Prostate gland (tissue), 2 donors: ENCODE data around the gene SUMF2. TPM values are rescaled to one million over a fixed set of nuclear protein-coding genes. Genes with fewer than 3 reads are reported as not detected.

ENCODE experiments used
- DNase-seq: peaks from one replicate; pipeline ENCODE4 v3.0.0-alpha.2; 2019; ENCODE audit warnings: low spot score
- H3K27ac ChIP-seq, 2 donors: fragments of 200-600 bp; sonication (generic); 2 replicates each; pipeline ENCODE4 v1.5.1; 2017 to 2019
- H3K27me3 ChIP-seq: fragments of 200-600 bp; sonication (generic); replicated peaks from 2 replicates; pipeline ENCODE4 v1.5.1; 2019; ENCODE audit not compliant: insufficient read depth
- H3K36me3 ChIP-seq, 2 donors: fragments of 200-600 bp; sonication (generic); 1 replicate in 1 of 2; 2 replicates in 1 of 2; pipeline versions ENCODE4 v1.5.1 to v1.8.1; 2017 to 2019
- H3K4me1 ChIP-seq: fragments of 200-600 bp; sonication (generic); replicated peaks from 2 replicates; pipeline ENCODE4 v1.5.1; 2019
- H3K4me3 ChIP-seq, 2 donors: fragments of 200-600 bp; sonication (generic); 2 replicates each; pipeline ENCODE4 v1.5.1; 2017 to 2019
- H3K9me3 ChIP-seq: fragments of 200-600 bp; sonication (generic); 2 replicates; pipeline ENCODE4 v1.5.1; 2017
- POLR2A ChIP-seq: fragments of 450-650 bp; IDR thresholded peaks from one replicate; pipeline ENCODE4 v1.6.1; 2016; ENCODE audit warnings: antibody characterized with exemption, mild to moderate bottlenecking
- POLR2AphosphoS5 ChIP-seq: sonication (generic); formaldehyde crosslinking; IDR thresholded peaks from one replicate; pipeline ENCODE4 v1.6.1; 2017; ENCODE audit warnings: antibody characterized with exemption
- WGBS: methylation state at CpG from one replicate; pipeline ENCODE4 v1.1.5; 2018; 5-methylcytosine and 5-hydroxymethylcytosine counted together
- intact Hi-C: fragments of 100-400 bp; cut with DNase I; formaldehyde crosslinking; loops from one replicate; pipeline ENCODE4 v1.14.2; 2022
- small RNA-seq, 2 donors: library from RNA; depleted of rRNA; stranded (forward); fragments of <200 nt; gene quantifications; one replicate each; pipeline ENCODE3, GENCODE V24; 2016
- total RNA-seq, 2 donors: library from RNA; depleted of rRNA; stranded (reverse); fragments of >200 nt; gene quantifications; one replicate each; pipeline ENCODE4 v1.1.0, GENCODE V29; 2016
- TF ChIP-seq, protein P1 (sequence below), 4 experiments: fragments of 200-600 bp in 2 of 4; fragments of 450-650 bp in 2 of 4; sonication (generic) in 2 of 4; IDR thresholded peaks; 1 replicate in 3 of 4; 2 replicates in 1 of 4; pipeline ENCODE4 v1.5.1; 2016 to 2019; ENCODE audit warnings: antibody characterized with exemption in 4 of 4, mild to moderate bottlenecking in 2 of 4, moderate library complexity in 2 of 4

The SUMF2 gene
- total RNA-seq, 2 donors from 2014 or later = 152 to 210 TPM

DNA sequence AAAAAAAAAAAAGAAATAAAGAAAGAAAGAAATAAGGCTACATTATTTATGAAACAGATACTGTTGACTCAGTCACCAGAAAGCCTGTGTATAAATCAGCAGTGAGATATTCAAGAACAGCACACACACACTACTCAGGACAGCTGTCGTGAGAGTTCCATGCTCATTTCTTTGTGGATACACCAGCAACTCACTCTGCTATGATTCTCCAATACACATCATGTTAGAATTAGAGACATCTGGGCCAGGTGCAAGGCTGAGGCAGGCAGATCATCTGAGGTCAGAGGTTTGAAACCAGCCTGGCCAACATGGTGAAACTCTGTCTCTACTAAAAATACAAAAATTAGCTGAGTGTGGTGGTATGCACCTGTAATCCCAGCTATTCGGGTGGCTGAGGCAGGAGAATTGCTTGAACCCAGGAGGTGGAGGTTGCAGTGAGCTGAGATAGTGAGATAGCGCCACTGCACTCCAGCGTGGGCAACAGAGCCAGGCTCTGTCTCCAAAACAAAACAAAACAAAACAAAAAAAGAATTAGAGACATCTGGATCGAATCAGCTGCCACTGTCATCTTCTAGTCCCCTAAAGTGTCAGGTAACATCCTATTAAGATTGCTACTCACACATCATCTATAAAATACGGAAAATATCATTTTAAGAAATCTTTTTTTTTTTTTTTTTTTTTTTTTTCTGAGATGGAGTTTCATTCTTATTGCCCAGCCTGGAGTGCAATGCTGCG is 63.3 kb downstream of the SUMF2 start:
- WGBS = 69% methylated on average over 7 of the region's 7 CpGs
- intact Hi-C loops = no loop called here
- Histone ChIP-seq H3K36me3 (no peaks in the 10 kb centered on the region), H3K27me3 (no peaks in the 10 kb centered on the region), H3K27ac (no peak overlapping the region), H3K9me3 (no peaks in the 10 kb centered on the region), H3K4me1 (no peaks in the 10 kb centered on the region), H3K4me3 (no peak overlapping the region)
- no peak for DNase-seq
- TF ChIP-seq POLR2AphosphoS5 (no peak), POLR2A (no peak)
- TF ChIP-seq, protein P1, sequence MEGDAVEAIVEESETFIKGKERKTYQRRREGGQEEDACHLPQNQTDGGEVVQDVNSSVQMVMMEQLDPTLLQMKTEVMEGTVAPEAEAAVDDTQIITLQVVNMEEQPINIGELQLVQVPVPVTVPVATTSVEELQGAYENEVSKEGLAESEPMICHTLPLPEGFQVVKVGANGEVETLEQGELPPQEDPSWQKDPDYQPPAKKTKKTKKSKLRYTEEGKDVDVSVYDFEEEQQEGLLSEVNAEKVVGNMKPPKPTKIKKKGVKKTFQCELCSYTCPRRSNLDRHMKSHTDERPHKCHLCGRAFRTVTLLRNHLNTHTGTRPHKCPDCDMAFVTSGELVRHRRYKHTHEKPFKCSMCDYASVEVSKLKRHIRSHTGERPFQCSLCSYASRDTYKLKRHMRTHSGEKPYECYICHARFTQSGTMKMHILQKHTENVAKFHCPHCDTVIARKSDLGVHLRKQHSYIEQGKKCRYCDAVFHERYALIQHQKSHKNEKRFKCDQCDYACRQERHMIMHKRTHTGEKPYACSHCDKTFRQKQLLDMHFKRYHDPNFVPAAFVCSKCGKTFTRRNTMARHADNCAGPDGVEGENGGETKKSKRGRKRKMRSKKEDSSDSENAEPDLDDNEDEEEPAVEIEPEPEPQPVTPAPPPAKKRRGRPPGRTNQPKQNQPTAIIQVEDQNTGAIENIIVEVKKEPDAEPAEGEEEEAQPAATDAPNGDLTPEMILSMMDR (IDR thresholded peaks at IDR 0.05) = no peak

Small RNA genes lying within 50 kb of the gene (small RNA-seq; reads per million reads assigned to genes)
- 0 to 0.10 reads per million in 2 donors for gene SNORA15
- gene SNORA22B = 0 reads per million in 2 donors

Other genes with a start within 250 kb of the SUMF2 start
- gene SEPTIN14, start 201.5 kb upstream of the SUMF2 start, total RNA-seq = 10 to 100 TPM in 1 of 2 donors, not detected in 1; 26.2 TPM
- gene ZNF713, start 176.8 kb upstream of the SUMF2 start, total RNA-seq = 1 to 10 TPM; 7.7 to 8.2 TPM
- gene MRPS17, start 112.4 kb upstream of the SUMF2 start, total RNA-seq = 10 to 100 TPM in 1 of 2 donors, 1 to 10 TPM in 1; 5.8 to 11.6 TPM
- gene NIPSNAP2, start 99.7 kb upstream of the SUMF2 start, total RNA-seq = 10 to 100 TPM; 83.3 to 84.0 TPM
- 10 to 100 TPM; 25.8 to 47.1 TPM for gene PSPH, start 12.8 kb upstream of the SUMF2 start, total RNA-seq
- gene CCT6A, start 12.5 kb upstream of the SUMF2 start, total RNA-seq = 10 to 100 TPM; 60.0 to 64.3 TPM
- 1 to 10 TPM in 1 of 2 donors, under 1 TPM in 1; 0.82 to 2.4 TPM for gene PHKG1, start 28.7 kb downstream of the SUMF2 start, total RNA-seq
- gene CHCHD2, start 42.2 kb downstream of the SUMF2 start, total RNA-seq = 100 to 1,000 TPM; 356 to 575 TPM
- gene NUPR2, start 52.1 kb downstream of the SUMF2 start, total RNA-seq = 10 to 100 TPM; 11.1 to 40.4 TPM